GM21786 (cell line): Measurements from ENCODE around the gene BANK1.

Experiments used
- ATAC-seq: cut with Tn5 transposase; IDR thresholded peaks from one replicate; pipeline ENCODE4 v1.9.1; 2021; ENCODE audit not compliant: unreplicated experiment

The BANK1 gene

DNA sequence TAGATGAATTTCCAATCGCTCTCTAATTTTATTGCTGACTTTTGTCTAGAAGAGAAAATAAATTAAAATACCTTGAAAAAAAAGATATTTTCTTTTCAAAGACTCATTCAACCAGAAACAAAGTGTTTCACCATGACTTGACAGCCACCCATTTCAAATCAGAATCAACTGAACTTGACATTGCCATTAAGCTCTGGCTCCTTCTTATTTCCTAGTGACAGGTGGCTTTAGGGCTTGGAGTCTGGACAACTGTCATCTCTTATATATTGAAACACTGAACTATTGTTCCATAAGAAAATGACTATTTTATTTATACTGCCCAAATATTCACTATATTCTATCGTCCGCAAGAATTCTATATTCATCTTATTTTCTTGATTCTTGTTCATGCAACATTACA is 325.6 kb downstream of the BANK1 start:
- no peak for ATAC-seq

DNA sequence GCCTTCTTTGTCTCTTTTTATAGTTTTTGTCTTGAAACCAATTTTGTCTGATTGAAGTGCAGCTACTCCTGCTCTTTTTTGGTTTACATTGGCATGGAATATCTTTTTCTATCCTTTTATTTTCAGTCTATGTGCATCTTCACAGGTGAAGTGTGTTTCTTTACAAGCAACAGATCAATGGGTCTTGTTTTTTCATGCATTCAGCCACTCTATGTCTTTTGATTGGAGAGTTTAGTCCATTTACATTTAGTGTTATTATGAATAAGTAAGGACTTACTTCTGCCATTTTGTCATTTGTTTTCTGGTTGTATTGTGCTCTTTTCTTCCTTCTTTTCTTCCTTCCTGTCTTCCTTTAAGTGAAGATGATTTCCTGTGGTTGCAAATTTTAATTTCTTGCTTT is 330.3 kb downstream of the BANK1 start:
- ATAC-seq: no peak
